ENCODE data around the gene KRTAP29-1.

Gene KRTAP29-1

GRCh38 chr17:41335747-41336146 is 33.1 kb upstream of the KRTAP29-1 start:
- DNase-seq = no peak
- Histone ChIP-seq H3K27ac (no peak overlapping the region), H3K4me3 (no peak overlapping the region), H3K9me3 (no peaks in the 10 kb centered on the region), H3K27me3 (peaks cover 0 to 23% of the 10 kb centered on the region in 2 donors), H3K36me3 (no peaks in the 10 kb centered on the region), H3K4me1 (peaks cover 0 to 12% (median 0%) of the 10 kb centered on the region in 4 donors)
- TF ChIP-seq, protein P1, sequence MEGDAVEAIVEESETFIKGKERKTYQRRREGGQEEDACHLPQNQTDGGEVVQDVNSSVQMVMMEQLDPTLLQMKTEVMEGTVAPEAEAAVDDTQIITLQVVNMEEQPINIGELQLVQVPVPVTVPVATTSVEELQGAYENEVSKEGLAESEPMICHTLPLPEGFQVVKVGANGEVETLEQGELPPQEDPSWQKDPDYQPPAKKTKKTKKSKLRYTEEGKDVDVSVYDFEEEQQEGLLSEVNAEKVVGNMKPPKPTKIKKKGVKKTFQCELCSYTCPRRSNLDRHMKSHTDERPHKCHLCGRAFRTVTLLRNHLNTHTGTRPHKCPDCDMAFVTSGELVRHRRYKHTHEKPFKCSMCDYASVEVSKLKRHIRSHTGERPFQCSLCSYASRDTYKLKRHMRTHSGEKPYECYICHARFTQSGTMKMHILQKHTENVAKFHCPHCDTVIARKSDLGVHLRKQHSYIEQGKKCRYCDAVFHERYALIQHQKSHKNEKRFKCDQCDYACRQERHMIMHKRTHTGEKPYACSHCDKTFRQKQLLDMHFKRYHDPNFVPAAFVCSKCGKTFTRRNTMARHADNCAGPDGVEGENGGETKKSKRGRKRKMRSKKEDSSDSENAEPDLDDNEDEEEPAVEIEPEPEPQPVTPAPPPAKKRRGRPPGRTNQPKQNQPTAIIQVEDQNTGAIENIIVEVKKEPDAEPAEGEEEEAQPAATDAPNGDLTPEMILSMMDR (IDR thresholded peaks at IDR 0.05) = no peak
- intact Hi-C loops (cut with DNase I; ENCODE audit: low total_unique reads) = no loop called here

GRCh38 chr17:41334385-41335305 is 32.0 kb upstream of the KRTAP29-1 start:
- intact Hi-C loops (cut with DNase I; ENCODE audit: low total_unique reads) = no loop called here
- no peaks in the 10 kb centered on the region for H3K36me3 ChIP-seq
- peaks cover 0 to 23% of the 10 kb centered on the region in 2 donors for H3K27me3 ChIP-seq
- no peak for DNase-seq
- H3K4me1 ChIP-seq = peaks cover 0 to 12% (median 0%) of the 10 kb centered on the region in 4 donors
- no peak overlapping the region for H3K4me3 ChIP-seq
- no peak overlapping the region for H3K27ac ChIP-seq
- TF ChIP-seq, protein P1 (IDR thresholded peaks at IDR 0.05) = no peak
- no peaks in the 10 kb centered on the region for H3K9me3 ChIP-seq

GRCh38 chr17:41333836-41334235 is 31.2 kb upstream of the KRTAP29-1 start:
- intact Hi-C loops (cut with DNase I; ENCODE audit: low total_unique reads) = no loop called here
- TF ChIP-seq, protein P1 (IDR thresholded peaks at IDR 0.05) = no peak
- Histone ChIP-seq H3K4me3 (no peak overlapping the region), H3K9me3 (no peaks in the 10 kb centered on the region), H3K4me1 (peaks cover 0 to 8% (median 0%) of the 10 kb centered on the region in 4 donors), H3K36me3 (no peaks in the 10 kb centered on the region), H3K27ac (no peak overlapping the region), H3K27me3 (peaks cover 0 to 23% of the 10 kb centered on the region in 2 donors)
- DNase-seq = no peak

GRCh38 chr17:41333098-41333497 is 30.4 kb upstream of the KRTAP29-1 start:
- intact Hi-C loops (cut with DNase I; ENCODE audit: low total_unique reads) = no loop called here
- DNase-seq = no peak
- H3K36me3 ChIP-seq = no peaks in the 10 kb centered on the region

DNA sequence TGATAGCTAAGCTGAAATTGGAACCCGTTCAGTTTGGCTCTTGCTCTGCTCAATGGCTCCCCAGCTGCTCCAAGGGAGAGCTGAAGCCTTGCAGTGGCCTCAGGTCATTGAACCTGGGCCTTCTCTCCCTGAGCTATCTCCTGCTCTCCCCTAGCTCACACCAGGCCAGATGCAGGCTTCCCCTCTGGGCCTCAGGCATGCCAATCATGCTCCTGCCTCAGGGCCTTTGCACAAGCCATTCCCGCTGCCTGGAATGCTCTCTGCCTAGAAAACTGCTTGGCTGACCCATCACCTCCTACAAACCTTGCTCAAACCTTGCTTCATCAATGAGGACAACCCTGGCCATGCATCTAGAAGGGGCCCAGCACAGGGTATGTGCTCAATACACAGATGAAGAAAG is 29.6 kb upstream of the KRTAP29-1 start:
- peaks cover 0 to 23% of the 10 kb centered on the region in 2 donors for H3K27me3 ChIP-seq
- H3K4me3 ChIP-seq = no peak overlapping the region
- intact Hi-C loops (cut with DNase I; ENCODE audit: low total_unique reads) = no loop called here
- DNase-seq = no peak
- H3K4me1 ChIP-seq = peaks cover 0 to 8% (median 0%) of the 10 kb centered on the region in 4 donors
- no peaks in the 10 kb centered on the region for H3K36me3 ChIP-seq
- no peak overlapping the region for H3K27ac ChIP-seq
- no peaks in the 10 kb centered on the region for H3K9me3 ChIP-seq
- TF ChIP-seq, protein P1 (IDR thresholded peaks at IDR 0.05) = no peak

More at GRCh38 chr17:41333098-41333497, 30.4 kb upstream of the KRTAP29-1 start:
- H3K4me1 ChIP-seq = peaks cover 0 to 8% (median 0%) of the 10 kb centered on the region in 4 donors
- TF ChIP-seq, protein P1 (IDR thresholded peaks at IDR 0.05) = no peak
- H3K27ac ChIP-seq = no peak overlapping the region
- peaks cover 0 to 23% of the 10 kb centered on the region in 2 donors for H3K27me3 ChIP-seq
- no peak overlapping the region for H3K4me3 ChIP-seq
- no peaks in the 10 kb centered on the region for H3K9me3 ChIP-seq

Measured in tibial artery (tissue), 4 donors.